PC-3 (cell line): ENCODE data around the gene DNASE1.

Experiments
- EZH2 ChIP-seq: fragments of 300-600 bp; sonication (generic); IDR thresholded peaks from one replicate; pipeline ENCODE4 v1.6.1; 2017; ENCODE audit warnings: antibody characterized with exemption, mild to moderate bottlenecking, low read length; ENCODE audit not compliant: unreplicated experiment
- EZH2phosphoT487 ChIP-seq: fragments of 300-600 bp; sonication (generic); IDR thresholded peaks from 2 replicates; pipeline ENCODE4 v1.6.1; 2018; ENCODE audit warnings: mild to moderate bottlenecking, antibody characterized with exemption, low read length, borderline replicate concordance
- TF ChIP-seq, protein P1 (sequence below): fragments of 300-600 bp; sonication (generic); conservative IDR thresholded peaks from 2 replicates; pipeline ENCODE4 v1.5.1; 2017; ENCODE audit warnings: antibody characterized with exemption, low read depth, mild to moderate bottlenecking, low read length

DNA sequence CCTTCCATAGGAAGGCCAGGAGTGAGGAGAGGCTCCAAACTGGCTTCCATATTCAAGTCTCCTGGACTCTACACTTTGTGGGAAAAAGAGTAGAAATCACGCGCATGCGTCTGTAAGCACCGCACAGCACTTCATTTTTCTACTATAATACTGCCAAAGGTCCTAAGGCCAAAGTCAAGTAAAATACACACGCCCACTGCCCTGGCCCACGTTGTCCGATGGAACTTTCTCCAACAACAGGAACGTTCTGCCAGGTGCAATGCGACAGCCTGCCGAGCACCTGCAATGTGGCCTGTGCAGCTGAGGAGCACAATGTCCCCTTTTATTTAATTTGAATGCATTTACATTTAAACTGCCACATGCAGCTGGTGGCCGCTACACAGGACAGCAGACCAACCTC lies 23.5 kb downstream of the DNASE1 start:
- TF ChIP-seq, protein P1, sequence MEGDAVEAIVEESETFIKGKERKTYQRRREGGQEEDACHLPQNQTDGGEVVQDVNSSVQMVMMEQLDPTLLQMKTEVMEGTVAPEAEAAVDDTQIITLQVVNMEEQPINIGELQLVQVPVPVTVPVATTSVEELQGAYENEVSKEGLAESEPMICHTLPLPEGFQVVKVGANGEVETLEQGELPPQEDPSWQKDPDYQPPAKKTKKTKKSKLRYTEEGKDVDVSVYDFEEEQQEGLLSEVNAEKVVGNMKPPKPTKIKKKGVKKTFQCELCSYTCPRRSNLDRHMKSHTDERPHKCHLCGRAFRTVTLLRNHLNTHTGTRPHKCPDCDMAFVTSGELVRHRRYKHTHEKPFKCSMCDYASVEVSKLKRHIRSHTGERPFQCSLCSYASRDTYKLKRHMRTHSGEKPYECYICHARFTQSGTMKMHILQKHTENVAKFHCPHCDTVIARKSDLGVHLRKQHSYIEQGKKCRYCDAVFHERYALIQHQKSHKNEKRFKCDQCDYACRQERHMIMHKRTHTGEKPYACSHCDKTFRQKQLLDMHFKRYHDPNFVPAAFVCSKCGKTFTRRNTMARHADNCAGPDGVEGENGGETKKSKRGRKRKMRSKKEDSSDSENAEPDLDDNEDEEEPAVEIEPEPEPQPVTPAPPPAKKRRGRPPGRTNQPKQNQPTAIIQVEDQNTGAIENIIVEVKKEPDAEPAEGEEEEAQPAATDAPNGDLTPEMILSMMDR = no peak
- TF ChIP-seq EZH2 = no peak
- TF ChIP-seq EZH2phosphoT487 = no peak
